ENCODE measurements around the gene HEPACAM2. TPM values are rescaled to one million over a fixed set of nuclear protein-coding genes. Genes with fewer than 3 reads are reported as not detected.

HEPACAM2 gene
- total RNA-seq, 1 experiment from 2014 or later: not detected

DNA sequence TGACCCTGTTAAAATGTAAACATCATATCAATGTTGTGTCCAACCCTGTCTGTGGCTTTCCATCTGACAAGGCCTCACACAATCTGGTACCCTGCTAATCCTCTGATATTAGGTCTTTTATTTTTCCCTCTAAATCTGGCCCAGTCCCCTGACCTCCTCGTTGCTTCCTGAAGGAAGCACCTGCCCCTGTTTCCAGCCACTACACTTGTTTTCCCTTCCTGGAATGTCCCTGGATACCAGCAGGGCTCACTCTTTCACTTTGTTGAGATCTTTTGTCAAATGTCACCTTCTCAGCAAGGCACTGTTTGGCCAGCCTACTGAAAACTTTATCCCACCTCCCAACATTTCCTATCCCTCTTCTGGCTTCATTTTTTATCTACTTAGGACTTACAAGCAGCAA, 80.2 kb downstream of the HEPACAM2 start:
- no TSS peak for BruUV-seq (replicated peaks)
- no peak for DNase-seq
- CTCF ChIA-PET: interaction anchor here (1.2 to 2.0 kb wide), 2 partner anchors 8 to 28 kb away, joined by 4 to 8 read pairs; partner anchors contain the start of gene SAMD9
- no peak overlapping the region for H3K4me3 Mint-ChIP-seq (ENCODE audit: low read depth, unreplicated experiment)
- TF ChIP-seq, protein P1, sequence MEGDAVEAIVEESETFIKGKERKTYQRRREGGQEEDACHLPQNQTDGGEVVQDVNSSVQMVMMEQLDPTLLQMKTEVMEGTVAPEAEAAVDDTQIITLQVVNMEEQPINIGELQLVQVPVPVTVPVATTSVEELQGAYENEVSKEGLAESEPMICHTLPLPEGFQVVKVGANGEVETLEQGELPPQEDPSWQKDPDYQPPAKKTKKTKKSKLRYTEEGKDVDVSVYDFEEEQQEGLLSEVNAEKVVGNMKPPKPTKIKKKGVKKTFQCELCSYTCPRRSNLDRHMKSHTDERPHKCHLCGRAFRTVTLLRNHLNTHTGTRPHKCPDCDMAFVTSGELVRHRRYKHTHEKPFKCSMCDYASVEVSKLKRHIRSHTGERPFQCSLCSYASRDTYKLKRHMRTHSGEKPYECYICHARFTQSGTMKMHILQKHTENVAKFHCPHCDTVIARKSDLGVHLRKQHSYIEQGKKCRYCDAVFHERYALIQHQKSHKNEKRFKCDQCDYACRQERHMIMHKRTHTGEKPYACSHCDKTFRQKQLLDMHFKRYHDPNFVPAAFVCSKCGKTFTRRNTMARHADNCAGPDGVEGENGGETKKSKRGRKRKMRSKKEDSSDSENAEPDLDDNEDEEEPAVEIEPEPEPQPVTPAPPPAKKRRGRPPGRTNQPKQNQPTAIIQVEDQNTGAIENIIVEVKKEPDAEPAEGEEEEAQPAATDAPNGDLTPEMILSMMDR (IDR thresholded peaks at IDR 0.05; ENCODE audit: unreplicated experiment): no peak
- intact Hi-C loops (cut with micrococcal nuclease; ENCODE audit: unreplicated experiment): loop anchor here (2.0 kb wide), 1 partner anchor 27 kb away; no protein-coding TSS in a partner anchor
- H3K27me3 Mint-ChIP-seq (ENCODE audit: unreplicated experiment): no peaks in the 10 kb centered on the region
- peaks cover 48% of the 10 kb centered on the region for H3K4me1 Mint-ChIP-seq (ENCODE audit: low read depth, unreplicated experiment)
- H3K9me3 Mint-ChIP-seq (ENCODE audit: low read depth, unreplicated experiment): peaks cover 3% of the 10 kb centered on the region
- peak overlapping the region; percentile 3 for H3K27ac Mint-ChIP-seq (ENCODE audit: unreplicated experiment)
- H3K36me3 Mint-ChIP-seq (ENCODE audit: insufficient read depth, unreplicated experiment): no peaks in the 10 kb centered on the region

DNA sequence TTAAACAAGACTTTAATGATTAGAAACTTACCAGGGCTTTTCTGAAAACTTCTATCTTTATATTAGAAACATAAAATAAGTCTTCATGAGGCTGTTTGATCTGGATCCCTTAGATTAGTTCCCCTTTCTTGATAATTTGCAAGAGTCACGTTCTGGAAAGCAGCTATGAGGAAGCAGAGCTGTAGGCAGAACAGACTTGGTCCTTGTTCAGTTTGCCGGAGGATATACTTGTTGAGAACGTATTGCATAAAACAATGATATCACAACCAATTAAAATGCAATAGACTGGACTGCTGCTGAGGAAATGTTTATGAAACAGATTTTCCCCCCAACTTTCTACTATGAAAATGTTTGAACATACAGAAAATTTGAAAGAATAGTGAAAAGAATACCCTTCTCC, 80.9 kb downstream of the HEPACAM2 start:
- TF ChIP-seq, protein P1 (IDR thresholded peaks at IDR 0.05; ENCODE audit: unreplicated experiment): no peak
- no peaks in the 10 kb centered on the region for H3K36me3 Mint-ChIP-seq (ENCODE audit: insufficient read depth, unreplicated experiment)
- CTCF ChIA-PET: no interaction called here

DNA sequence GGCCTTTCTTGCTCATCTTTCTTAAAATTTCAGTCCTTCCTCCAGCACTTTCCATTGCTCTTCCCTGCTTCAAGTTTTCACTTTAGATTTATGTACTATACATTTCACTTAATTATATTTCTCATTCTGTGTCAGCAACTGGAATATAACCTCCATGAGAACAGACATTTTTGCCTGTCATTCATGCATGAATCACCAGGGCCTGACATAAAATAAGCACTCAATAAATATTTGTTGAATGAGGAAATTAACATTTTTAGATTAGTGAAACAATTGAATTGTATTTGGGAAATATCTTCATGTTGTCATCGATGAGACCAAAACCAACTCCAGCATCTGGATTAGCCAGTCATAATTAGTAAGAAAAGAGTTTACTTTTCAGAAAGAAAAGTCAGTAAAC, 84.1 kb downstream of the HEPACAM2 start:
- Mint-ChIP-seq H3K9me3 (ENCODE audit: low read depth, unreplicated experiment) (no peaks in the 10 kb centered on the region), H3K4me3 (ENCODE audit: low read depth, unreplicated experiment) (no peak overlapping the region), H3K36me3 (ENCODE audit: insufficient read depth, unreplicated experiment) (no peaks in the 10 kb centered on the region), H3K27me3 (ENCODE audit: unreplicated experiment) (no peaks in the 10 kb centered on the region), H3K27ac (ENCODE audit: unreplicated experiment) (no peak overlapping the region), H3K4me1 (ENCODE audit: low read depth, unreplicated experiment) (peaks cover 13% of the 10 kb centered on the region)
- CTCF ChIA-PET: no interaction called here
- intact Hi-C loops (cut with micrococcal nuclease; ENCODE audit: unreplicated experiment): no loop called here
- BruUV-seq (replicated peaks): no TSS peak
- TF ChIP-seq, protein P1 (IDR thresholded peaks at IDR 0.05; ENCODE audit: unreplicated experiment): no peak
- no peak for DNase-seq

More for the DNA sequence above, 80.9 kb downstream of the HEPACAM2 start:
- Mint-ChIP-seq H3K9me3 (ENCODE audit: low read depth, unreplicated experiment) (no peaks in the 10 kb centered on the region), H3K4me3 (ENCODE audit: low read depth, unreplicated experiment) (no peak overlapping the region), H3K27me3 (ENCODE audit: unreplicated experiment) (no peaks in the 10 kb centered on the region), H3K27ac (ENCODE audit: unreplicated experiment) (no peak overlapping the region), H3K4me1 (ENCODE audit: low read depth, unreplicated experiment) (peaks cover 41% of the 10 kb centered on the region)
- intact Hi-C loops (cut with micrococcal nuclease; ENCODE audit: unreplicated experiment): no loop called here
- no peak for DNase-seq
- no TSS peak for BruUV-seq (replicated peaks)

DNA sequence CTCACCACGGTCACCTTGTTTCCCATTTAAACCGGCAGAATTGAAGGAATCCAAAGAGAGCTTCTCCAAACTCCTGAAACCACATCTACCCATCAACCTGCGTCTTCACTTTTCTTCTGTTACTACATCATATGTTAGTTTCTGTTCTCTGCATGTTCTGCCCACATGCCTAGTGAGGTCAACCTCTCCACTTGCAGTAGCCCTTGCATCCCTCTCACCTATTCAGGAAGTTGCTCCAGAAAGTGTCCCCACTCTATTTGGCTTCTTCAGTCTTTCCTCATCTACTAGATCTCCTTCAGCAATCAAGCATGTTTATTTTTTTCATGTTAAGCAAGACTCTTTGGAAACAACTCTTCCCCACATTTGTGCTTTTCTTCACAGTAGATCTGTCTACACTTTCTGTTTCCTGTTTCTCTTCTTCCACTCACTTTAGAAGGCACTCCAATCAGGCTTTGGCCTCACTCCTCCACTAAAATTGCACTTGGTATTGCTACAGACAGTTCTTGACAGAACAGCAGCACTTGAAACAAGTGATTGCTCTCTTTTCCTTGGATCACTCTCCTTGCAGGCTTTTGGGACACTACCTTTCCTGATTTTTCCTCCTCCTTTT, 85.6 kb downstream of the HEPACAM2 start:
- Mint-ChIP-seq H3K4me3 (ENCODE audit: low read depth, unreplicated experiment) (no peak overlapping the region), H3K27ac (ENCODE audit: unreplicated experiment) (no peak overlapping the region), H3K27me3 (ENCODE audit: unreplicated experiment) (no peaks in the 10 kb centered on the region), H3K4me1 (ENCODE audit: low read depth, unreplicated experiment) (peaks cover under 1% of the 10 kb centered on the region), H3K9me3 (ENCODE audit: low read depth, unreplicated experiment) (no peaks in the 10 kb centered on the region), H3K36me3 (ENCODE audit: insufficient read depth, unreplicated experiment) (no peaks in the 10 kb centered on the region)
- TF ChIP-seq, protein P1 (IDR thresholded peaks at IDR 0.05; ENCODE audit: unreplicated experiment): no peak
- BruUV-seq (replicated peaks): no TSS peak
- CTCF ChIA-PET: no interaction called here
- no peak for DNase-seq
- intact Hi-C loops (cut with micrococcal nuclease; ENCODE audit: unreplicated experiment): no loop called here

Data from Calu3 (cell line).